Endothelial cell of umbilical vein (primary cell): ENCODE results near the gene MYBPHL. TPM values are rescaled to one million over a fixed set of nuclear protein-coding genes. Genes with fewer than 3 reads are reported as not detected.

ENCODE experiments used
- BruUV-seq: library from RNA; stranded (reverse); fragments of 400-500 nt; replicated peaks from 2 replicates; lab custom pipeline; 2021; lab: Mats Ljungman, UMichigan
- CTCF ChIA-PET: fragments of 300-600, 350-600 bp; sonication (Branson Sonifier 250); formaldehyde crosslinking; loops from one replicate; lab custom pipeline; 2021; ENCODE audit warnings: antibody characterized with exemption, inconsistent platforms; lab: Charles Lee
- POLR2A ChIA-PET: fragments of 300-600, 350-600 bp; sonication (Branson Sonifier 250); formaldehyde crosslinking; loops from one replicate; lab custom pipeline; 2021; ENCODE audit warnings: antibody characterized with exemption, inconsistent platforms; lab: Charles Lee
- DNase-seq: peaks from one replicate; pipeline ENCODE4 v3.0.0-alpha.2; 2011; ENCODE audit warnings: low read depth, low spot score
- FAIRE-seq: peaks from 2 replicates; lab custom pipeline; 2011; peaks lifted over from hg19 to GRCh38; lab: Jason Lieb, UNC
- H2AFZ ChIP-seq: 2 replicates; pipeline ENCODE4 v1.6.0; 2012; ENCODE audit warnings: low read depth, low read length, control low read depth, inconsistent platforms
- H3K27ac ChIP-seq: 2 replicates; pipeline ENCODE4 v1.5.1; 2011; ENCODE audit warnings: low read depth, mild to moderate bottlenecking, control low read depth, low read length, moderate library complexity; ENCODE audit not compliant: insufficient read depth
- H3K27me3 ChIP-seq, 2 experiments: 2 replicates each; pipeline versions ENCODE4 v1.6.0 to v1.6.1; 2011; ENCODE audit warnings: low read length in 2 of 2, mixed read lengths in 1 of 2; ENCODE audit not compliant: control insufficient read depth in 2 of 2, insufficient read depth in 2 of 2
- H3K36me3 ChIP-seq, 2 experiments: 2 replicates in 1 of 2; 3 replicates in 1 of 2; pipeline ENCODE4 v1.5.1; 2011; ENCODE audit warnings: low read length in 2 of 2, mild to moderate bottlenecking in 1 of 2, moderate library complexity in 1 of 2; ENCODE audit not compliant: control insufficient read depth in 2 of 2, insufficient read depth in 2 of 2; ENCODE audit errors: extremely low read depth in 1 of 2
- H3K4me1 ChIP-seq: 3 replicates; pipeline ENCODE4 v1.5.1; 2011; ENCODE audit warnings: mild to moderate bottlenecking, low read length; ENCODE audit not compliant: control insufficient read depth, insufficient read depth; ENCODE audit errors: extremely low read depth
- H3K4me2 ChIP-seq: 2 replicates; pipeline ENCODE4 v1.6.1; 2011; ENCODE audit warnings: low read length, control low read depth, mixed read lengths; ENCODE audit not compliant: insufficient read depth
- H3K4me3 ChIP-seq, 3 experiments: fragments of 200-600 bp in 1 of 3; sonication (generic), shearing (Covaris generic) in 1 of 3; replicated peaks in 1 of 3; 2 replicates each; pipeline ENCODE4 v1.5.1; 2011 to 2016; ENCODE audit warnings: control low read depth in 3 of 3, low read length in 3 of 3, mild to moderate bottlenecking in 2 of 3, inconsistent platforms in 1 of 3, low read depth in 1 of 3, moderate library complexity in 1 of 3; ENCODE audit not compliant: insufficient read depth in 1 of 3
- H3K79me2 ChIP-seq: 2 replicates; pipeline ENCODE4 v1.6.0; 2012; ENCODE audit warnings: low read length, inconsistent platforms; ENCODE audit not compliant: control insufficient read depth, insufficient read depth
- H3K9ac ChIP-seq: replicated peaks from 2 replicates; pipeline ENCODE3; 2011; ENCODE audit warnings: low read length, control low read depth; ENCODE audit not compliant: insufficient read depth; ENCODE audit errors: extremely low read depth
- H3K9me1 ChIP-seq: replicated peaks from 3 replicates; pipeline ENCODE4 v1.6.0; 2011; ENCODE audit warnings: mild to moderate bottlenecking, low read length; ENCODE audit not compliant: control insufficient read depth, insufficient read depth; ENCODE audit errors: extremely low read depth
- H3K9me3 ChIP-seq: replicated peaks from 2 replicates; pipeline ENCODE4 v1.5.1; 2012; ENCODE audit warnings: low read length, inconsistent platforms; ENCODE audit not compliant: control insufficient read depth, insufficient read depth
- H4K20me1 ChIP-seq: replicated peaks from 2 replicates; pipeline ENCODE3; 2011; ENCODE audit warnings: mild to moderate bottlenecking, low read length; ENCODE audit not compliant: control insufficient read depth, insufficient read depth; ENCODE audit errors: extremely low read depth
- CTCF ChIP-seq, 2 donors: IDR thresholded peaks; 1 replicate in 1 of 2; 2 replicates in 1 of 2; pipeline ENCODE4 v1.5.1; 2011; ENCODE audit warnings: low read length in 2 of 2, mild to moderate bottlenecking in 2 of 2, moderate library complexity in 2 of 2, control low read depth in 1 of 2, inconsistent platforms in 1 of 2, low read depth in 1 of 2; ENCODE audit not compliant: insufficient read depth in 1 of 2; ENCODE audit errors: extremely low read depth in 1 of 2
- EZH2 ChIP-seq: IDR thresholded peaks from 2 replicates; pipeline ENCODE4 v1.6.1; 2012; ENCODE audit warnings: borderline replicate concordance, low read depth, mild to moderate bottlenecking, moderate library complexity, low read length, inconsistent platforms; ENCODE audit not compliant: severe bottlenecking
- FOS ChIP-seq: IDR thresholded peaks from 2 replicates; pipeline ENCODE4 v1.6.1; 2011; ENCODE audit warnings: mild to moderate bottlenecking, low read length, moderate library complexity, borderline replicate concordance; ENCODE audit not compliant: insufficient read depth
- GATA2 ChIP-seq: IDR thresholded peaks from 2 replicates; pipeline ENCODE4 v1.7.0; 2011; ENCODE audit warnings: low read depth, mild to moderate bottlenecking, moderate library complexity, mixed read lengths, low read length; ENCODE audit not compliant: insufficient read length, insufficient read depth
- JUN ChIP-seq: IDR thresholded peaks from 2 replicates; pipeline ENCODE4 v1.6.1; 2011; ENCODE audit warnings: borderline replicate concordance, low read depth; ENCODE audit not compliant: insufficient read length, insufficient read depth
- MYC ChIP-seq: IDR thresholded peaks from one replicate; pipeline ENCODE4 v1.6.1; 2011; ENCODE audit warnings: mild to moderate bottlenecking, low read depth, low read length
- POLR2A ChIP-seq: IDR thresholded peaks from 2 replicates; pipeline ENCODE4 v1.6.1; 2012; ENCODE audit warnings: low read depth, mild to moderate bottlenecking, control low read depth, low read length
- POLR2AphosphoS5 ChIP-seq: IDR thresholded peaks from 2 replicates; pipeline ENCODE4 v1.6.1; 2012; ENCODE audit warnings: low read depth, mild to moderate bottlenecking, control low read depth, low read length, moderate library complexity; ENCODE audit not compliant: insufficient read depth
- dilution Hi-C: fragments of 300-500 bp; cut with MboI; formaldehyde crosslinking; loops from one replicate; pipeline ENCODE4 v1.15.0; 2019; ENCODE audit warnings: low sequenced_read_pairs; ENCODE audit not compliant: extremely low pct_ligation_motif_present
- intact Hi-C: fragments of 100-400 bp; cut with micrococcal nuclease; formaldehyde crosslinking; loops from one replicate; pipeline ENCODE4 v1.10.0; 2022
- polyA plus RNA-seq, 4 experiments: library from polyadenylated mRNA; depleted of rRNA in 3 of 4; stranded (reverse) in 3 of 4; unstranded in 1 of 4; fragments of >200 nt; gene quantifications; 2 replicates each; pipeline versions ENCODE4 v1.2.1 to v1.2.3, GENCODE V29; 2011 to 2012; ENCODE audit warnings: missing spikeins in 1 of 4
- total RNA-seq: library from RNA; stranded (reverse); gene quantifications from 2 replicates; pipeline ENCODE4 v1.2.3, GENCODE V29; 2021
- TF ChIP-seq, protein P1 (sequence below): IDR thresholded peaks from 2 replicates; pipeline ENCODE4 v1.6.1; 2011; ENCODE audit not compliant: insufficient read depth, insufficient read length

Gene MYBPHL
- total and polyA plus RNA-seq, 2 donors (not counting 3 experiments of a cell fraction or from before 2014, with no cell fraction given): not detected

DNA sequence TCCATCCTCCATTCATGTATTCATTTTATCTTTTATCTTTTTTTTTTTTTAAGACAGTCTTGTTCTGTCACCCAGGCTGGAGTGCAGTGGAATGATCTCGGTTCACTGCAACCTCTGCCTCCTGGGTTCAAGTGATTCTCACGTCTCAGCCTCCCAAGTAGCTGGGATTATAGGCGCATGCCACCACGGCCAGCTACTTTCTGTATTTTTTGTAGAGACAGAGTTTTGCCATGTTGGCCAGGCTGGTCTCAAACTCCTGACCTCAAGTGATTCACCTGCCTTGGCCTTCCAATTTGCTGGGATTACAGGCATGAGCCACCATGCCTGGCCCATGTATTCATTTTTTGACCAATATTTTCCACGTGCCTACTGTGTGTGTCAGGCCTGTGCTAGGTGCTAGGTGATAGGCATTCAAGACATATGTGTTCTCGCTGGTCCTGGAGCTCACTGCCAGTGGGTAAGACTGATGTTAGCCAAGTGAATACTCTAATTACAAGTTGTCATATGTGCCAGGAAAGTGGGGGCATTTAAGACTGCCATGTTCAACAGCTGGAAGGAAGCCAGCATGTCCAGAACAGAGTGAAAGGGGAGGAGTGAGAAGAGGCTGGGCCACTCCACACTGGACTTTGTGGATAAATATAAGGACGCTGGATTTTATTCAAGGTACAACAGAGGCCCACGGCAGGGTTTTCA, 62.8 kb downstream of the MYBPHL start:
- no peak overlapping the region for H3K27ac ChIP-seq
- no peaks in the 10 kb centered on the region for H3K9me1 ChIP-seq
- H3K4me3 ChIP-seq: no peak overlapping the region
- CTCF ChIA-PET: interaction anchor here (1.4 kb wide), 2 partner anchors 10 to 37 kb away, joined by 3 read pairs; no protein-coding TSS in a partner anchor
- no peak for DNase-seq
- no peak for FAIRE-seq
- peaks cover 0 to 2% of the 10 kb centered on the region in 2 experiments for H3K36me3 ChIP-seq
- dilution Hi-C loops (no loop called here), intact Hi-C loops (loop anchor here (1.0 kb wide), 1 partner anchor 39 kb away; the partner anchor contains the start of gene PSRC1)
- POLR2A ChIA-PET: no interaction called here
- no peak overlapping the region for H2AFZ ChIP-seq
- H4K20me1 ChIP-seq: no peaks in the 10 kb centered on the region
- no peaks in the 10 kb centered on the region for H3K9me3 ChIP-seq
- no TSS peak for BruUV-seq
- TF ChIP-seq GATA2 (no peak), POLR2A (no peak), FOS (no peak), EZH2 (no peak)
- H3K79me2 ChIP-seq: no peaks in the 10 kb centered on the region
- peaks cover 14 to 17% of the 10 kb centered on the region in 2 experiments for H3K27me3 ChIP-seq
- no peaks in the 10 kb centered on the region for H3K4me1 ChIP-seq
- H3K9ac ChIP-seq: no peak overlapping the region
- H3K4me2 ChIP-seq: no peak overlapping the region

DNA sequence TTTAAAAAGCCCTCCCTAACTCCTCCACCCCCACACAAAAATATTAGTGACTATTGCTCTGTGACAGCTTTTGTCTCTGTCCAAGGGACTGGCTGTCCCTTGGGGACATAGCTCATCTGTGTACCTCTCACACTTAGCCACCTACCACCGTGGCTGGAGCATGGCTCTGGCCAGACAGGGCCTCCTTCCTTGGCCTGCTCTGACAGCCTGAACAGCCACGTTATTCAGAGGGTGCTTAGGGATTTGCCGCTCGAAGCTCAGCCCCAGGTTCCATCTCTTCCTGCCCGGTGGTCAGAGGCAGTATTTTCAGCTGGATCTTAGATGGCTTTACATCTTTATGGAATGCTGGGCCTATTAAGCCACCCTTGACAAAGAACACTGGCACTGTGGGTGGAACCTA, 63.6 kb downstream of the MYBPHL start:
- Histone ChIP-seq H3K79me2 (no peaks in the 10 kb centered on the region), H3K4me3 (no peak overlapping the region), H3K27ac (no peak overlapping the region), H3K4me2 (no peak overlapping the region), H3K27me3 (peaks cover 14 to 17% of the 10 kb centered on the region in 2 experiments), H3K9me1 (no peaks in the 10 kb centered on the region), H3K9ac (no peak overlapping the region), H4K20me1 (no peaks in the 10 kb centered on the region), H3K9me3 (no peaks in the 10 kb centered on the region), H2AFZ (no peak overlapping the region), H3K4me1 (no peaks in the 10 kb centered on the region), H3K36me3 (peaks cover 0 to 6% of the 10 kb centered on the region in 2 experiments)
- ChIA-PET POLR2A (no interaction called here), CTCF (interaction anchor here (1.4 kb wide), 3 partner anchors 11 to 36 kb away, joined by 3 to 4 read pairs (median 3); no protein-coding TSS in a partner anchor)
- TF ChIP-seq FOS: no peak
- TF ChIP-seq, protein P1, sequence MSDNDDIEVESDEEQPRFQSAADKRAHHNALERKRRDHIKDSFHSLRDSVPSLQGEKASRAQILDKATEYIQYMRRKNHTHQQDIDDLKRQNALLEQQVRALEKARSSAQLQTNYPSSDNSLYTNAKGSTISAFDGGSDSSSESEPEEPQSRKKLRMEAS: no peak
- TF ChIP-seq MYC: no peak
- no peak for TF ChIP-seq CTCF (IDR thresholded peaks at IDR 0.05; ENCODE audit: extremely low read depth in 1 of 2, insufficient read depth in 1 of 2, low read depth in 1 of 2, low read length in 2 of 2)
- no peak for TF ChIP-seq POLR2A
- TF ChIP-seq JUN: no peak
- no peak for TF ChIP-seq GATA2
- TF ChIP-seq POLR2AphosphoS5: no peak
- no peak for TF ChIP-seq EZH2
- no peak for DNase-seq
- intact Hi-C loops: no loop called here
- dilution Hi-C loops: no loop called here
- BruUV-seq: no TSS peak
- FAIRE-seq: no peak
